GM12878 (cell line): Measurements from ENCODE around the gene WFDC12. TPM values are rescaled to one million over a fixed set of nuclear protein-coding genes. Genes with fewer than 3 reads are reported as not detected.

ENCODE experiments used
- ATAC-seq: fragments of 200-7000 bp; cut with Tn5 transposase; 3 replicates; pipeline ENCODE4 v1.9.1; 2020; ENCODE audit warnings: mild to moderate bottlenecking, moderate library complexity
- BruUV-seq: library from RNA; stranded (reverse); fragments of 400-500 nt; replicated peaks from 2 replicates; lab custom pipeline; 2021; lab: Mats Ljungman, UMichigan
- CTCF ChIA-PET: fragments of 300-600 bp; sonication (Branson Sonifier 250); formaldehyde crosslinking; extraction: SDS; loops from one replicate; lab custom pipeline; 2021; ENCODE audit warnings: inconsistent platforms; lab: Yijun Ruan, JAX
- POLR2A ChIA-PET: fragments of 350-600 bp; formaldehyde crosslinking; extraction: SDS; loops from one replicate; lab custom pipeline; 2021; ENCODE audit warnings: inconsistent platforms; lab: Charles Lee
- RAD21 ChIA-PET: fragments of 300-600 bp; sonication (Branson Sonifier 250); formaldehyde crosslinking; loops from one replicate; lab custom pipeline; 2023; ENCODE audit warnings: antibody characterized with exemption; ENCODE audit not compliant: unreplicated experiment; lab: Charles Lee
- SMC1A ChIA-PET: fragments of 300-600 bp; sonication (Branson Sonifier 250); formaldehyde crosslinking; loops from one replicate; lab custom pipeline; 2023; ENCODE audit not compliant: unreplicated experiment, uncharacterized antibody; lab: Charles Lee
- DNase-seq: peaks from one replicate; pipeline ENCODE4 v3.0.0-alpha.2; 2011; ENCODE audit warnings: low read depth, low spot score
- FAIRE-seq: peaks from 3 replicates; lab custom pipeline; 2011; peaks lifted over from hg19 to GRCh38; lab: Jason Lieb, UNC
- H2AFZ ChIP-seq: 2 replicates; pipeline ENCODE4 v1.6.0; 2011; ENCODE audit warnings: low read depth, low read length, control low read depth; ENCODE audit not compliant: control insufficient read depth
- H3K27ac ChIP-seq: 2 replicates; pipeline ENCODE4 v1.5.1; 2011; ENCODE audit warnings: control low read depth; ENCODE audit not compliant: control insufficient read depth, insufficient read depth
- H3K27me3 ChIP-seq, 2 experiments: replicated peaks in 1 of 2; 2 replicates each; pipeline versions ENCODE4 v1.6.0 to v1.6.1; 2011; ENCODE audit warnings: low read length in 1 of 2; ENCODE audit not compliant: control insufficient read depth in 2 of 2, insufficient read depth in 2 of 2
- H3K36me3 ChIP-seq, 2 experiments: 2 replicates each; pipeline ENCODE4 v1.5.1; 2011; ENCODE audit warnings: low read length in 1 of 2; ENCODE audit not compliant: control insufficient read depth in 2 of 2, insufficient read depth in 2 of 2
- H3K4me1 ChIP-seq: 2 replicates; pipeline ENCODE4 v1.6.1; 2011; ENCODE audit warnings: mild to moderate bottlenecking, low read length, moderate library complexity, mixed read lengths; ENCODE audit not compliant: control insufficient read depth, insufficient read depth
- H3K4me2 ChIP-seq: 2 replicates; pipeline ENCODE4 v1.6.0; 2011; ENCODE audit warnings: control low read depth; ENCODE audit not compliant: control insufficient read depth, insufficient read depth
- H3K4me3 ChIP-seq: fragments of 200-600 bp; sonication (generic); 2 replicates; pipeline ENCODE4 v1.5.1; 2016
- H3K79me2 ChIP-seq: 2 replicates; pipeline ENCODE4 v1.6.0; 2011; ENCODE audit warnings: low read length; ENCODE audit not compliant: control insufficient read depth, insufficient read depth
- H3K9ac ChIP-seq: 2 replicates; pipeline ENCODE4 v1.8.0; 2011; ENCODE audit warnings: low read length, control low read depth, mixed read lengths; ENCODE audit not compliant: control insufficient read depth, insufficient read depth
- H3K9me3 ChIP-seq: replicated peaks from 3 replicates; pipeline ENCODE4 v1.5.1; 2011; ENCODE audit warnings: mild to moderate bottlenecking, low read length; ENCODE audit not compliant: control insufficient read depth, insufficient read depth
- H4K20me1 ChIP-seq: 2 replicates; pipeline ENCODE4 v1.6.0; 2011; ENCODE audit not compliant: control insufficient read depth, insufficient read depth
- BACH1 ChIP-seq: fragments of 450-650 bp; IDR thresholded peaks from 2 replicates; pipeline ENCODE4 v1.6.1; 2017; ENCODE audit warnings: mild to moderate bottlenecking, borderline replicate concordance
- BCL11A ChIP-seq: IDR thresholded peaks from 2 replicates; pipeline ENCODE4 v1.6.1; 2011; ENCODE audit warnings: low read depth, low read length
- GATAD2B ChIP-seq: fragments of 450-650 bp; conservative IDR thresholded peaks from 2 replicates; pipeline ENCODE4 v1.6.1; 2017; ENCODE audit warnings: low read depth, mild to moderate bottlenecking, moderate library complexity
- IKZF2 ChIP-seq, 2 experiments: fragments of 450-650 bp; IDR thresholded peaks; 2 replicates each; pipeline ENCODE4 v1.6.1; 2017; ENCODE audit warnings: mild to moderate bottlenecking in 2 of 2, moderate library complexity in 2 of 2
- KDM1A ChIP-seq: fragments of 200-600 bp; sonication (generic); IDR thresholded peaks from 2 replicates; pipeline ENCODE4 v1.6.1; 2016; ENCODE audit warnings: borderline replicate concordance
- NBN ChIP-seq: fragments of 450-650 bp; IDR thresholded peaks from 2 replicates; pipeline ENCODE4 v1.6.1; 2016
- POLR2A ChIP-seq: IDR thresholded peaks from 2 replicates; pipeline ENCODE4 v1.6.1; 2011; ENCODE audit warnings: low read depth, mild to moderate bottlenecking, low read length
- SMARCA5 ChIP-seq: fragments of 450-650 bp; IDR thresholded peaks from 2 replicates; pipeline ENCODE4 v1.6.1; 2017; ENCODE audit warnings: mild to moderate bottlenecking
- ZNF217 ChIP-seq: fragments of 450-650 bp; IDR thresholded peaks from 2 replicates; pipeline ENCODE4 v1.6.1; 2017; ENCODE audit warnings: antibody characterized with exemption, mild to moderate bottlenecking
- ZZZ3 ChIP-seq: IDR thresholded peaks from 2 replicates; pipeline ENCODE4 v1.6.1; 2011; ENCODE audit warnings: low read depth; ENCODE audit not compliant: control insufficient read depth, insufficient read length
- WGBS: methylation state at CpG from one replicate; pipeline ENCODE4 v1.1.6; 2016; ENCODE audit warnings: low lambda C conversion rate; ENCODE audit not compliant: insufficient replicate concordance, insufficient coverage; ENCODE audit errors: missing lambda C conversion rate; 5-methylcytosine and 5-hydroxymethylcytosine counted together
- in situ Hi-C: fragments of 300-500 bp; cut with MboI; formaldehyde crosslinking; loops from 9 replicates; pipeline ENCODE4 v1.14.3; 2018; ENCODE audit warnings: mixed read lengths
- intact Hi-C: fragments of 100-400 bp; cut with micrococcal nuclease; formaldehyde crosslinking; loops from one replicate; pipeline ENCODE4 v1.14.2; 2022; ENCODE audit not compliant: unreplicated experiment
- polyA plus RNA-seq, 11 experiments: library from polyadenylated mRNA; depleted of rRNA in 4 of 11; unstranded in 6 of 11; stranded (reverse) in 5 of 11; fragments of >200 nt; fragmentation: Nextera tagmentation in 4 of 11; fragmentation: Illumina TruSeq in 1 of 11; extraction: Ambion mirVana in 4 of 11; extraction: Trizol in 1 of 11; gene quantifications; 1 replicate in 1 of 11; 2 replicates in 10 of 11; pipeline versions ENCODE4 v1.2.1 to v1.2.3, GENCODE V29; 2011 to 2016; ENCODE audit warnings: inconsistent platforms in 2 of 11, missing spikeins in 2 of 11, low read depth in 1 of 11
- total RNA-seq, 4 experiments: library from RNA; depleted of rRNA in 3 of 4; stranded (reverse); fragments of >200 nt in 3 of 4; fragmentation: Illumina TruSeq in 1 of 4; extraction: Trizol in 1 of 4; gene quantifications; 2 replicates each; pipeline versions ENCODE4 v1.2.1 to v1.2.3, GENCODE V29; 2013 to 2021
- TF ChIP-seq, protein P1 (sequence below): fragments of 450-650 bp; IDR thresholded peaks from 2 replicates; pipeline ENCODE4 v1.6.1; 2017; ENCODE audit warnings: low read depth, mild to moderate bottlenecking, moderate library complexity

The WFDC12 gene
- total and polyA plus RNA-seq, 10 of the 15 experiments (the other 5 are each of a cell fraction or from before 2014, with no cell fraction given): not detected

DNA sequence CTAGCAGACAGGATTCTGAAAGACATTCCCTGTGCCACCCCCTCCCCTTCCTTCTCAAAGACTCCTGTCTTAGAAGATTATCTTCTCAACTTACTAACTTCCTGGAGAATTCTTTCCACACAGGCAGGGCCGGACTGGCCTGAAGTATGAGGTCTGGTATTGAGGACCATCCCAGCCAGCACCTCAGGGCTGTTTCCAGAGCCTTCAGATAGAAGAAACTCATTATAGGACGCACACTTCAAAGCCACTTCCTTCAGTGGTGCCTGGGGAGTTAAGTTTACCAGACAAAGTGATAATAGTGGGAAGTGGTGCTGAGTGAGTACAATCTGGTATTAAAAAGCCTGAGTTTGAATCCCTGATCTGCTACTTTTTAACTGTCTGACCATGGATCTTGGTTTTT is 39.0 kb downstream of the WFDC12 start:
- no peak overlapping the region for H3K4me3 ChIP-seq
- TF ChIP-seq ZNF217 (no peak), POLR2A (0 out of 2 replicates have a peak, but pooled peaks have one; percentile 9)
- TF ChIP-seq, all 136 proteins: peak for 1
- Histone ChIP-seq H3K36me3 (peaks cover 0 to 7% of the 10 kb centered on the region in 2 experiments; a peak in 2 of 4 replicates), H3K4me2 (no peak overlapping the region), H4K20me1 (no peaks in the 10 kb centered on the region), H3K9me3 (no peaks in the 10 kb centered on the region; the same call in 2 of the 3 replicates), H3K4me1 (no peaks in the 10 kb centered on the region), H3K79me2 (no peaks in the 10 kb centered on the region), H3K27me3 (no peaks in the 10 kb centered on the region), H2AFZ (no peak overlapping the region), H3K27ac (no peak overlapping the region), H3K9ac (no peak overlapping the region)
- RAD21 ChIA-PET: no interaction called here
- 21% methylated on average over 2 of the region's 2 CpGs for WGBS
- DNase-seq (no peak), FAIRE-seq (no peak), ATAC-seq (no peak)
- BruUV-seq: no TSS peak
- POLR2A ChIA-PET: no interaction called here
- CTCF ChIA-PET: interaction anchor here (1.0 to 4.3 kb wide), 3 partner anchors 11 to 42 kb away, joined by 3 to 18 read pairs (median 15); no protein-coding TSS in a partner anchor
- intact Hi-C loops (no loop called here), in situ Hi-C loops (no loop called here)
- SMC1A ChIA-PET: interaction anchor here (1.6 kb wide), 1 partner anchor 9 kb away, joined by 3 read pairs; no protein-coding TSS in a partner anchor

DNA sequence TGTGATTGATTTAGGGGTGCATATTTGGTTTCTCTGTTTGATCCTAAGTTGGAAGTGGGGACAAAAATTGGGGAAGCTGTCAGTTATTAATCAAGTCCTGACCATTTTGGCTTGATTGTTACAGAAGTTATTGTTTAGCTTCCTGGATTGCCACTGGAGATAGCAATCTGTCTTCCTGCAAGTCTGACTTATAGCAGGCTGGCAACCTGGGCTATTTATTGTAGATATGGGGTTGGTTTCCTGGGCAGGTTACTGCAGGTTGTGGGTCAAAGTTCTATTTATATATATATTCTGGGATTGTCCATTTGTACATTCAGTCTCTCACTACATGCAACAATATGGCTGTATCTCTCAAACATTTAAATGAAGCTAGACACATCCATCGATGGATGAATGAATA is 41.1 kb downstream of the WFDC12 start:
- Histone ChIP-seq H3K4me1 (no peaks in the 10 kb centered on the region), H2AFZ (no peak overlapping the region), H3K4me2 (no peak overlapping the region), H3K36me3 (peaks cover 0 to 7% of the 10 kb centered on the region in 2 experiments; a peak in 2 of 4 replicates), H3K27me3 (no peaks in the 10 kb centered on the region), H3K9ac (no peak overlapping the region), H3K79me2 (no peaks in the 10 kb centered on the region), H4K20me1 (no peaks in the 10 kb centered on the region), H3K4me3 (no peak overlapping the region), H3K27ac (no peak overlapping the region), H3K9me3 (no peaks in the 10 kb centered on the region; the same call in 2 of the 3 replicates)
- no peak for TF ChIP-seq NBN
- TF ChIP-seq BACH1: no peak
- no peak for TF ChIP-seq GATAD2B
- no peak for TF ChIP-seq KDM1A
- no peak for TF ChIP-seq SMARCA5
- no peak for TF ChIP-seq BCL11A
- TF ChIP-seq, protein P1, sequence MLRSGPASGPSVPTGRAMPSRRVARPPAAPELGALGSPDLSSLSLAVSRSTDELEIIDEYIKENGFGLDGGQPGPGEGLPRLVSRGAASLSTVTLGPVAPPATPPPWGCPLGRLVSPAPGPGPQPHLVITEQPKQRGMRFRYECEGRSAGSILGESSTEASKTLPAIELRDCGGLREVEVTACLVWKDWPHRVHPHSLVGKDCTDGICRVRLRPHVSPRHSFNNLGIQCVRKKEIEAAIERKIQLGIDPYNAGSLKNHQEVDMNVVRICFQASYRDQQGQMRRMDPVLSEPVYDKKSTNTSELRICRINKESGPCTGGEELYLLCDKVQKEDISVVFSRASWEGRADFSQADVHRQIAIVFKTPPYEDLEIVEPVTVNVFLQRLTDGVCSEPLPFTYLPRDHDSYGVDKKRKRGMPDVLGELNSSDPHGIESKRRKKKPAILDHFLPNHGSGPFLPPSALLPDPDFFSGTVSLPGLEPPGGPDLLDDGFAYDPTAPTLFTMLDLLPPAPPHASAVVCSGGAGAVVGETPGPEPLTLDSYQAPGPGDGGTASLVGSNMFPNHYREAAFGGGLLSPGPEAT: no peak
- TF ChIP-seq ZZZ3: no peak
- TF ChIP-seq IKZF2 (IDR thresholded peaks at IDR 0.05): no peak
- WGBS: 42% methylated on average over 1 of the region's 1 CpG
- BruUV-seq: no TSS peak
- in situ Hi-C loops: no loop called here
- POLR2A ChIA-PET: interaction anchor here (0.7 kb wide), 1 partner anchor 199 kb away, joined by 3 read pairs; no protein-coding TSS in a partner anchor
- SMC1A ChIA-PET: interaction anchor here (0.7 to 1.6 kb wide), 6 partner anchors 11 to 39 kb away, joined by 3 to 5 read pairs (median 3); no protein-coding TSS in a partner anchor
- no peak for ATAC-seq
- no peak for FAIRE-seq
- DNase-seq: no peak
- intact Hi-C loops: no loop called here
- CTCF ChIA-PET: interaction anchor here (0.7 to 2.2 kb wide), 6 partner anchors 11 to 211 kb away, joined by 3 to 12 read pairs (median 4); no protein-coding TSS in a partner anchor
- RAD21 ChIA-PET: interaction anchor here (1.3 kb wide), 1 partner anchor 39 kb away, joined by 5 read pairs; no protein-coding TSS in a partner anchor
